ENCODE measurements around the gene SLC1A2.
"Not testable (repeated sequence)": the region's sequence is repeated elsewhere in the genome, so short reads cannot be mapped to it uniquely, and the experiment has no call there.

The SLC1A2 gene

GRCh38 chr11:35237860-35238715 is 181.3 kb downstream of the SLC1A2 start:
- DNase-seq, result peak; percentile 41

- DNase-seq, result no peak
Observed at GRCh38 chr11:35237351-35237750, 182.0 kb downstream of the SLC1A2 start.

- no peak for DNase-seq
Observed at GRCh38 chr11:35236667-35237003, 182.7 kb downstream of the SLC1A2 start.

- peak; percentile 46 for DNase-seq
Observed at GRCh38 chr11:35235936-35236666, 183.3 kb downstream of the SLC1A2 start.

- DNase-seq, result no peak
Observed at GRCh38 chr11:35235498-35235897, 183.9 kb downstream of the SLC1A2 start.

- DNase-seq, result no peak
Observed at GRCh38 chr11:35235157-35235468, 184.2 kb downstream of the SLC1A2 start.

GRCh38 chr11:35234460-35235156 is 184.8 kb downstream of the SLC1A2 start:
- DNase-seq, result no peak

GRCh38 chr11:35233518-35233917 is 185.8 kb downstream of the SLC1A2 start:
- no peak for DNase-seq

- DNase-seq, result no peak
Observed at GRCh38 chr11:35232891-35233330, 186.4 kb downstream of the SLC1A2 start.

DNA sequence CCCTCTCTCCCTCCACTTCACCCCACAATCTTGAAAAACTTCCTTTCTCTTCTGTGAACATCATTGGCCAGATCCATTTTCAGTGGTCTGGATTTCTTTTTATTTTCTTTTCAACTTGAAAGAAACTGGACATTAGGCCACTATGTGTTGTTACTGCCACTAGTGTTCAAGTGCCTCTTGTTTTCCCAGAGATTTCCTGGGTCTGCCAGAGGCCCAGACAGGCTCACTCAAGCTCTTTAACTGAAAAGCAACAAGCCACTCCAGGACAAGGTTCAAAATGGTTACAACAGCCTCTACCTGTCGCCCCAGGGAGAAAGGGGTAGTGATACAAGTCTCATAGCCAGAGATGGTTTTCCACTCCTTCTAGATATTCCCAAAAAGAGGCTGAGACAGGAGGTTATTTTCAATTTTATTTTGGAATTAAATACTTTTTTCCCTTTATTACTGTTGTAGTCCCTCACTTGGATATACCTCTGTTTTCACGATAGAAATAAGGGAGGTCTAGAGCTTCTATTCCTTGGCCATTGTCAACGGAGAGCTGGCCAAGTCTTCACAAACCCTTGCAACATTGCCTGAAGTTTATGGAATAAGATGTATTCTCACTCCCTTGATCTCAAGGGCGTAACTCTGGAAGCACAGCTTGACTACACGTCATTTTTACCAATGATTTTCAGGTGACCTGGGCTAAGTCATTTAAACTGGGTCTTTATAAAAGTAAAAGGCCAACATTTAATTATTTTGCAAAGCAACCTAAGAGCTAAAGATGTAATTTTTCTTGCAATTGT is 188.1 kb downstream of the SLC1A2 start:
- no peak for DNase-seq

DNA sequence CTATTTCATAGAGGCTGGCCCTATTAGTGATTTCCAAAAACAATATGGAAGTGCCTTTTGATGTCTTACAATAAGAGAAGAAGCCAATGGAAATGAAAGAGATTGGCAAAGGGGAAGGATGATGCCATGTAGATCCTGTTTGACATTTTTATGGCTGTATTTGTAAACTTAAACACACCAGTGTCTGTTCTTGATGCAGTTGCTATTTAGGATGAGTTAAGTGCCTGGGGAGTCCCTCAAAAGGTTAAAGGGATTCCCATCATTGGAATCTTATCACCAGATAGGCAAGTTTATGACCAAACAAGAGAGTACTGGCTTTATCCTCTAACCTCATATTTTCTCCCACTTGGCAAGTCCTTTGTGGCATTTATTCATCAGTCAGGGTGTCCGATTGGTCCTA is 189.0 kb downstream of the SLC1A2 start:
- no peak for DNase-seq

DNA sequence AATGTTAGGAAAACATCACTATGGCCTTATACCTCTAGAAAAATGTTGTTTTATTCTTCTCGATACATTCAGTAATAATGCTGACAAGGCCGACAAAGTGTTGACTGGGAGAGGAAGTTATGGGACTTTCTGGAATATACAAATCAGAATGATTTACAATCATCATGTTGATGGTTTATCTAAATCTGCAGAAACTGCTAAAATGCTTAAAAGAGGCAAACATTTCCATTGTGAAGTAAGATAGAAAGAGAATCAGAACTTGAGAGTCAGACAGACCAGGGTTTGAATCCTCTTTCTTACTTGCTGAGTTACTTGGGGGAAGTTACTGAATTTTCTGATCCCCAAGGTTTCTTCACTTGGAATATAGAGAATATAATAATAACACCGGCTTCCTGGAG is 191.0 kb downstream of the SLC1A2 start:
- DNase-seq, result no peak

GRCh38 chr11:35227576-35228327 is 191.6 kb downstream of the SLC1A2 start:
- no peak for DNase-seq

GRCh38 chr11:35226756-35227155 is 192.6 kb downstream of the SLC1A2 start:
- DNase-seq, result not testable (repeated sequence)

GRCh38 chr11:35225946-35226520 is 193.3 kb downstream of the SLC1A2 start:
- DNase-seq, result no peak

DNA sequence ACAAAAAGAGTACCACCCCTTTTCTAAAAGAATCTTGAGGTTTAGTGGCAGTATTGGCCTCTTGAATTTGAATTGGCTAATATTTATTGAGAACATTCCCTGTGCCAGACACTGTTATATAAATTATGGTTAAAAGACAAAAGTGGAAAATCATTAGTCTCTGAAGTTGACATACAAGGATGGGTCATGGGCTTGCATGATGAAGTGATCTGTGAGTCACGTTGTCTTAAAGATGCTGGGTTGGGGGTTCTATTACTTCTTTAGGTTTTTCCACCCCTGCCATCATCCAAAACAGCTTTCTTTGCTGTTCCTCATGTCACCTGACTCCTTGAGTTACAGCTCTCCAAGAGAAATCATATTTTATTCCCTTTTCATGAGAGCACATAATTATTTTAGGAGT is 195.4 kb downstream of the SLC1A2 start:
- DNase-seq, result no peak

GRCh38 chr11:35223371-35223796 is 196.0 kb downstream of the SLC1A2 start:
- DNase-seq, result no peak

- DNase-seq, result no peak
Observed at GRCh38 chr11:35218956-35219355, 200.4 kb downstream of the SLC1A2 start.

GRCh38 chr11:35216962-35217678 is 202.2 kb downstream of the SLC1A2 start:
- DNase-seq, result no peak

- no peak for DNase-seq
Observed at GRCh38 chr11:35215945-35216344, 203.4 kb downstream of the SLC1A2 start.

DNA sequence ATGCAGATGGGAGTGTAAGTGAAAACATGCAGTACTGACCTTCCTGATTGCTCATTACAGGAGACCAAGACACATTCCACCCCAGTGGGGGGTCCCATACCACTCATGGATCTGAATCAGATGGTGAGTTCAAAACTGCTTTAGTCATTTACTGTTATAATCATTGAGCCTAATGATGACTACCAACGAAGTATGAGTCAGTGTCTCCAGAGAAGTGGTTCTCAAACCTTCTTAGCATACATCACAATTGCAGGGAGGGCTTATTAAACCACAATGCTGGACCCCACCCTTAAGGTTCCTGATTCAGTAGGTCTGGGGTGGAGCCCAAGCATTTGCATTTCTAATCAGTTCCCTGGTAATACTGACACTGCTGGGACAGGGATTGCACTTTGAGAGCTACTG is 204.6 kb downstream of the SLC1A2 start:
- peak; percentile 20 for DNase-seq
